Measurements from ENCODE around the gene PTPN13.
A peak's percentile ranks its signal among the peaks of the same experiment; 100 is the strongest.
"Not testable (repeated sequence)": the region's sequence is repeated elsewhere in the genome, so short reads cannot be mapped to it uniquely, and the experiment has no call there.

PTPN13 gene

DNA sequence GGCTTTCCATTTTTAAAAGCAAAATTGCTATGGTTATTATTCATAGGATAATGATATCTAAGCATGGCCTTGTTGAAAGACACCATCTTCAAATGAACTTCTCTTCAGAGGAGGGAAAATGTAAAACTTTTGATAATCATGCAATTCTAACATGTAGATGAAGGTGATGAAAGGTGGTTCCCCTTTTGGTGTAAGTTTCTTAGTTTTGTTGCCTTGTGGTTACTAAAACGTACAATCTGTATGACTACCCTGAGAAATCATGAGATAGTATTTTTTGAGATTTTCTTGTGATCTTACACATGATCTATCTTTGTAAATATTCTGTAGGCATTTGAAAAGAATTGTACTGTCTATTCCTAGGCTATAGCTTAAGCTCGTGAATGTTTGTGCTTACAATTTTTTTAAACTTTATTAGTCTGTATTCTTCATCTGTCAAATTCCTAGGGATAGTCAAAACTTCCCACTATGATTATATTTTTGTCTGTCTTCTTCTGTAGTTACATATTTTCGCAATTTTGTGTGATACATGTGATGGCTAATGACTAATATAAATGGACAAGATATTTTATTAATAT, 47.5 kb downstream of the PTPN13 start:
- no peak for DNase-seq (ENCODE audit: low spot score)

DNA sequence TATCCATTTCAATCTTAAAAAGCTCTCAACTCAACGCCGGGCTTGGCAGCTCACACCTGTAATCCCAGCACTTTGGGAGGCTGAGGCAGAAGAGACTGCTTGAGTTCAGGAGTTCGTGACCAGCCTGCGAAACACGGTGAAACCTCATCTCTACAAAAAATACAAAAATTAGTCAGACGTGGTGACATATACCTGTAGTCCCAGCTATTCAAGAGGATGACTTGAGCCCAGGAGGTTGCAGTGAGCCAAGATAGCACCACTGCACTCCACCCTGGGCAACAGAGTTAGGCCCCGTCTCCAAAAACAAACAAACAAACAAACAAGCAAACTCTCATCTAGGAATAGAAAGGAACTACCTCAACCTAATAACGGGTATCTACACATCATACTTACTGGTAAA, 50.8 kb downstream of the PTPN13 start:
- DNase-seq (ENCODE audit: low spot score): no peak

DNA sequence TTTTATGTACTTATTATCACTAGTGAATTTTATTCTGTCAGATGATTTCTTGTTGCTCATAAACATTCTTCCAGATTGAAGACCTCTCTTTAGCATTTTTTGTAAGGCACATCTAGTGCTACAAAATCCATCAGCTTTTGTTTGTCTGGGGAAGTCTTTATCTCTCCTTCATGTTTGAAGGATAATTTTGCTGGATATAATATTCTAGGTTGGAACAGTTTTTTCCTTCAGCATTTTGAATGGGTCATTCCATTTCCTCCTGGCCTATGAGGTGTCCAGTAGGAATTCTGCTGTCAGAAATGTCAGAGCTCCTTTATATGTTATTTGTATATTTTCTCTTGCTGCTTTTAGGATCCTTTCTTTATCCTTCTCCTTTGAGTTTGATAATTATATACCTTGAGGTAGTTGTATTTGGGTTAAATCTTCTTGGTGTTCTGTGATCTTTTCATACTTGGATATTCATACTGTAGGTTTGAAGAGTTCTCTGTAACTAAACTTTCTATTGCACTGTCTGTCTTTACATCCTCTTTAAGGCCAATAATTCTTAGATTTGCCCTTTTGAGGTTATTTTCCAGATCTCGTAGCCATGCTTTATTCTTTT, 58.3 kb downstream of the PTPN13 start:
- no peak for DNase-seq (ENCODE audit: low spot score)

DNA sequence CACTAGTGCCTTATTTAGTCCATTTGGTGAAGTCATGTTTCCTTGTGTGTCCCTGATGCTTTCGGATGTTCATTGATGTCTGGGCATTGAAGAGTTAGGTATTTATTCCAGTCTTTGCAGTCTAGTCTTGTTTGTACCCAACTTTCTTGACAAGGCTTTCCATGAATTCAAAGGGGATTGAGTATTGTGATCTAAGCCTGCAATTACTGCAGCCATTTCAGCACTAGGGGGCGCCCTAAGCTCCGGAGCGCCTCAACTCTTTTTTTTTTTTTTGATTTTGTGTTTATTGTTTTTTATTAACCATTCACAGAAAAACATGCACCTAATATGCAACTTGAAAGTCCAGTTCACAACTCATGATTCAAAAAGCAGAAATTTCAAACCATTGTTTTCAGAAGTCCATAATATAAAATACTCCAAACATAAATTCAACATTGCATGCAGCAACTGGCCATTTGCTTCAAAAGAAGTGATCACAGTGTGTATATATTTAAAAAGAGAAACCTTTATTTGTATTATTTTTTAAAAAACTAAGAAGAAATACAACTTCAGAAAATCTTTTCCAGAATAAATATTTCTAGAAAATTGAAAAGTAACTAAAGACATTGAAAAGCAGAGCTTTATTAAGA, 59.2 kb downstream of the PTPN13 start:
- DNase-seq (ENCODE audit: low spot score): no peak

DNA sequence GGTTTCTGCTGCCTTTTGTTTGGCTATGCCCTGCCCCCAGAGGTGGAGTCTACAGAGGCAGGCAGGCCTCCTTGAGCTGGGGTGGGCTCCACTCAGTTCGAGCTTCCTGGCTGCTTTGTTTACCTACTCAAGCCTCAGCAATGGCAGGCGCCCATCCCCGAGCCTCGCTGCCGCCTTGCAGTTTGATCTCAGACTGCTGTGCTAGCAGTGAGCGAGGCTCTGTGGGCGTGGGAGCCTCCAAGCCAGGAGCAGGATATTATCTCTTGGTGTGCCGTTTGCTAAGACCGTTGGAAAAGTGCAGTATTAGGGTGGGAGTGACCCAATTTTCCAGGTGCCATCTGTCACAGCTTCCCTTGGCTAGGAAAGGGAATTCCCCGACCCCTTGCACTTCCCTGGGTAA, 62.7 kb downstream of the PTPN13 start:
- not testable (repeated sequence) for DNase-seq (ENCODE audit: low spot score)

DNA sequence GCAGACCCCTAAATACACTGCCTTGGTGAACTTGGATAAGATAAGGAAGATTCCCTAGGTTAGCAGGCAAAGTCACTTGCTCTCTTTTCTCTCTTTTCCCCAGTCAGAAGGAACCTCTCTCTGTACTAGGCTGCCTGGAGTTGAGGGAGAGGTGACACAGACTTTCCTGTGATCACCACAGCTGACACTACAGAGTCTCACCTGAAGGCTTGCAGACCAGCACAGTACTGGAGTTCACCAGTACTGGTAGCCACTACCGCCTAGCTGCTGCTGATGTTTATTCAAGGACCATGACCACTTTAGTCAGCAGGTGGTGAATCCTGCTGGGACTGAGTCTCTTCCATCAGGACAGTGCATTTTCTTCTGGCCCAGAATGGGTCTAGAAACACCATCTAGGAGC, 63.3 kb downstream of the PTPN13 start:
- DNase-seq (ENCODE audit: low spot score): no peak

DNA sequence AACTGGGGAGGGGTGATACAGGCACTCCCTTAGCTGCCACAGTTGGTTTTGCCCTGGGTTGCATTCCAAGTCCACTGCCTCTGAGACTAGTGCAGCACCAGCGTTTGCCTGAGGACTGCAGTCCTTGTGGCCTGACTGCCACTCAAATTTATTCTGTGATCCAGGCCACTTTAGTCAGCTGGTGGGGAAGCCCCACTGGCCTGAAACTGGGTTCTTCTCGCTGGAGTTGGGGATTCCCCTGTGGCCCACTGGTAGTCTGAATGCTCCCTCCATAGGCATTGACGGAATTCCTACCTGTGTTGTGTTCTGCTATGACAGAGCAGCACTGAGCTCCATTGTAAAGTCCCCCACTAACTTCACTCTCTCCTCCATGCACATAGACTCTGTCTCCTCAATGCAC, 63.8 kb downstream of the PTPN13 start:
- DNase-seq (ENCODE audit: low spot score): peak; percentile 11

DNA sequence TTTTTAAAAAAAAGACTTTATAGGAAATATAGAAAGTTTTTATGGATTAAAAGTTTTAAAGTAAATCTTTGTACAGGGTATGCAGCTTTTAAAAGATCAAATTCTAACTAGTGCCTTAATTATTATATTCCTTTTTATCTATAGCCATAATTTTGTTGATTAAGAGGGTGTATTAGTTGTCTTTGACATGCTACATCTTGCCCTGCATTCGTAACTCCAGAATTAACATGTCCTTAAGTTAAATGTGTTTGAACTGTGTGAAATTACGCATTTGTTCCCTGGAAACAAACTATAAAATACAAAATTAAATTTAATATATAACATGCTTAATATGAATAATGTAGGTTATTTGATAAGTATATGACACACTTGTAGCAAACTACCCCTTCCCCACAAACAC, 66.3 kb downstream of the PTPN13 start:
- DNase-seq (ENCODE audit: low spot score): no peak

DNA sequence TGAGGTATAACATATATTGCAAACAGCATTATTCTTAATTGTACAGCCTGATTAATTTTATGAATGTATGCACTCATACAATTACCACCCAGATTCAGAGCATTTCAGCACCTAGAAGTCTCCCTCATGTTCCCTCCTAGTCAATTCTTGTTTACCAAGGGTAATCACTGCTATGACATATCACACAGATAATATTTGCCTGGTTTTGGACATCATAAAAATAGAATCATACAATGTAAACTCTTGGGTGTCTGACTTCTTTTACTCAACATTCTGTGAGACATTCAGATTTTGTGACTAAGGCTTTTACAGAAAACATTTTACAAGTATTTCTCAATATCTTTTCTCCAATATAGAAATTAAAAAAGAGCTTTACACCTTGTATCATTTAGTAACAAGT, 66.9 kb downstream of the PTPN13 start:
- no peak for DNase-seq (ENCODE audit: low spot score)

DNA sequence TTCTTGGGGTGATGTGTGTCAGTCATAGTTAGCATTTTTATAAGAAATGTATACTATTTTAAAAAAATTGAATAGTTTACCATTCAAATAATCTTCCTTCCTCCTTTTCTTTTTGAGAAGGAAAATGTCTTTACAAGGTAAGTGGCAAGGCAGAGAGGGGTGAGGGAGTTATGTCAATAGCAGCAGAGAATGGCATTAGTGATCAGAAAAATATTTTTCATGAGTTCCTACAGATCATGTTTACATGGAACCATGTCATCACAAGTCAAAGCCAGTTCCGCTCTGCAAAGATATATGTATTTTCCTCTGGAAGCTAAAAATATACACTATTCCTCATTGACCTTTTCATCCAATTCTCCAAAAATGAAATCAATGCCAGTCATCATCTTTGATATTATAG, 67.3 kb downstream of the PTPN13 start:
- no peak for DNase-seq (ENCODE audit: low spot score)

DNA sequence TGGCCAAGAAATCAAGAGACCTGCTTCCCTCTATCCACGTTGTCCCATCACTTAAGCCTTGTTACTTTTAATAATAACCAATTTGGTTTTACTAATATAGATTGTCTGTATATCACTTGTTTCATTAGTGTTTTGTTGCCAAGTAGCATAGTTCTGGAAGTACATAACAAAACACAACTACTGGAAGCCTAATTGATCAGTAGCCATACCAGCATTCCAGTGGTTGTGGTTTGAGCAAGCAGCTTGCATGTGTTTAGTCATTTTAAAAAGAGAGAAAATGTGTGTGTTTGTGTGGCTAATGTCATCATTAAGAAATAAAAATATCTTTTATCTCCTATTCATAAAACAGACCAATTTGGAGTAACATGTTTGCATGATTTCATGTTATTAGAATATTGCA, 70.8 kb downstream of the PTPN13 start:
- DNase-seq (ENCODE audit: low spot score): peak; percentile 83

DNA sequence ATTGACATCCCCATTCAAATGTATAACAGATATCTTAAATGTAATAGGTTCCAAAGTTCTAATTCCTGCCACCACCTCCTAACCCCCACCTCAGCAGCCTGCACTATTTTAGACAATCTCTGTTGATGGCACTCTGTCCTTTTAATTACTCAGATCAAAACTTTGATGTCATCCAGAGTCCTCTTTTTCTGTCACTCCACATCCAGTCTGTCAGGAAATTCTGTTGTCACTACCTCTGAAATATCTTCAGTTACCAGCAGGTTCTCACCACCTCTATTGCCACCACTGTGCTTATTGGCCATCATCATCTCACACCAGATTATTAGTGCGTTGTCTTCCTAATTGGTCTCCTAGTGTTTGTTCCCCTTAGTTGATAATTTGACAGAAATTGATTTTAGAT, 76.2 kb downstream of the PTPN13 start:
- no peak for DNase-seq (ENCODE audit: low spot score)

DNA sequence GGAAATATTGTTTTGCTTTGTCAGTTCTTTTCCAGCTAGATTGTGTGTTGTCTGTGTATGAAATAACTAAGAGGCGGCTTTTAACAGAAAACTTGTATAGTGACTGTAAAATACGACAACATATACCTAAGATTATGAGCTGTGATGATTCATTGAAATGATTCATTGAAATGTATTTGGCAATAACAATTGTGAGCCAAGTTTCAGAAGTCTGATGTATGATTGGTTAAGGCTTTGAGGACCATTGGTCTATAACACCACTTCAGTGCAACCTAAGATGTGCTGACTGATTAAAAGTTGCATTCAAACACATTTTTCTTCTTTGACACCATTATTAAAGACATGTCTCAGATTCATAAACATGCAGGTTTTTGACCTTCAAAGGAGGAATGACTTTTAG, 76.6 kb downstream of the PTPN13 start:
- peak; percentile 63 for DNase-seq (ENCODE audit: low spot score)

DNA sequence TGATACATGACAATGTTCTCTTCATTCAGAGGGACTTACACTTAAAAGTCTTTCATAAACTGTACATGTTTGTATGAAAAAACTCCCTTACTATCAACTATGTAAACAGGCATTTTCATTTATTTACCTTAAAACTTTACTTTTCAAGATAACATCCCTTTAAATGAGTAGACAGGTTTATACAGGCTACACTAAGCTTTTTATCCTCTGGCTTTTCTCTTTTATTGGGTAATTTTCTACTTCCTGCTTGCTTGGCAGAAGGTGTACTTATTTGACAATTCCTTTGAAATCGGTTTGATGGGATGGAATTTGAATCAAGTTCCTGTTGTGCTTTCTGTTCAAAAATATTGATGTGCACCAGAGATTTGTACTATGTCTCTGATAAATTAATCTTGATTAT, 81.4 kb downstream of the PTPN13 start:
- DNase-seq (ENCODE audit: low spot score): no peak

DNA sequence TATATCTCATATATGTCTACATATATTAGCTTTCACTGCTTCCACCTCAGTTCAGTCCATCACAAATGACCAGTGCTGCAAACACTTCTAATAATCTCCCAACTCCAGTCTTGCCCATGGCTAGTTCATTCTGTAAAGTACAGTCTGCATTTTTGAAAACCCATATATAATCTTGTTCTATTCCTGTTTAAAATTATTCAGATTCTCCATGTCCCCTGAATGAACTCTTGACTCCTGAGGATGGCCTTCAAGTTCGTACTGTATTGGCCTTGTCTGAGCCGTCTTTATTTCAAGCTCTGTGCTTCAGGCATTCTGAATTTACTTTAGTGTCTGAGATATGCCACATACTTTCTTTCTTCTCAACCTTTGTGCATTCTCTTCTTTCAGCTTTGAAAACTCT, 84.7 kb downstream of the PTPN13 start:
- no peak for DNase-seq (ENCODE audit: low spot score)

DNA sequence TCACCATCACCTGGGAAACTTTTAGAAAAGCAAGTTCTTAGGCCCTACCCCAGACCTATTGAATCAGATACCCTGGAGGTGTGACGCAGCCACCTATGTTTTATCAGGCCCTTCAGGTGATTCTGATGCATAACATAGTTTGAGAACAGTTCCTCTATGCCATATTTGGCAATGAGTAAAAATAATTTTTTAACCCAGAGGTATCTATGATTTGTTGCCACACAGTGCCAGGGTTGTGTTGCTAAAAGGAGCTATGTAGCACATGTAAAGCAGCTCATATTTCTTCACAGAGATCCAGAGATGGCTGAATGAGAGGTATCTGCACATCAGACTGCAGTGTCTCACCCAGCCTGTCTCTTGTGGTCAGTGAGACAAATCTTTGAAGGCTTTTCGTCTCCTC, 85.3 kb downstream of the PTPN13 start:
- DNase-seq (ENCODE audit: low spot score): no peak

DNA sequence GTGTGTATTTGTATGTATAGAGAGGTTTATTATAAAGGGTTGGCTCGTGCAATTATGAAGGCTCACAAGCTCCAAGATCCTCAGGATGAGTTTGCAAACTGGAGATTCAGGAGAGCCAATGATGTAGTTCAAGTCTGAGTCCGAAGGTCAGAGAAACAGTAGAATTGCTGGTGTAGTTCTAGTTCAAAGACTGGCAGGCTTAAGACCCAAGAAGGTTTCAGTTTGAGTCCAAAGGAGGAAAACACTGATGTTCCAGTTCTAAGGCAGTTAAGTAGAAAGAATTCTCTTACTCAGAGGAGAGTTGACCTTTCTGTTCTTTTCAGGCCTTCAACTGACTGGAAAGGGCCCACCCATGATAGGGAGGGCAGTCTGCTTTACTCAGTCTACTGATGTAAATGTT, 89.1 kb downstream of the PTPN13 start:
- no peak for DNase-seq (ENCODE audit: low spot score)

DNA sequence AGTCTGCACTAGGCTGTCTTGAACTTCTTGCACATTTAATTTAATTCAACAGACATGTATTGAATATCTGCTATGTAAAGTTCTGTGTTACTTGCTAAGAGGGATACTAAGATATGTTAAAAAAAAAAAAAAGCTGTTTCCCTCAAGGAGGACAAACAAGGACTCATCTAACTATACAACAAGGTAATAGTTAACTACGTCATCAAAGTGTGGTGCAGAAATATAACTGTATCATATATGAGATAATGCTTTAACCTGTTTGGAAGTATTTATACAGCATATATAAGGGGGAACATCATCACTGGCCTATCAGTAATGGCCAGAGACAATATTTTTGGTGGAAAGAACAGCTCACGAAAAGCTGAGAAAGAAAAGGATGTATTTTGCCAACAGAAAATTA, 89.9 kb downstream of the PTPN13 start:
- DNase-seq (ENCODE audit: low spot score): no peak

DNA sequence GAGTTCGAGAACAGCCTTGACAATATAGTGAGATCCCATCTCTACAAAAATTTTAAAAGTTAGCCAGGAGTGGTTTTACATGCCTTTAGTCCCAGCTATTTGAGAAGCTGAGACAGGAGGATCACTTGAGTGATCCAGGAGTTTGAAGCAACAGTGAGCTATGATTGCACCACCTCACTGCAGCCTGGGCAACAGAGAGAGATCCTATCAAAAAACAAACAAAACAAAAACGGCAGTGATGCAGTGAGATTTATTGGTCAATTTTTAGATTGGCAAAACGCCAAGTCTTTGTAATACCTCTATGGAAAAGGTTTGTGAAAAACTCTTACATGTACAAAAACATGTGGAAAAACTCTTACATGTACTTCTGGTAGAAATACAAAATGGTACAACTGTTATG, 91.3 kb downstream of the PTPN13 start:
- peak; percentile 13 for DNase-seq (ENCODE audit: low spot score)

DNA sequence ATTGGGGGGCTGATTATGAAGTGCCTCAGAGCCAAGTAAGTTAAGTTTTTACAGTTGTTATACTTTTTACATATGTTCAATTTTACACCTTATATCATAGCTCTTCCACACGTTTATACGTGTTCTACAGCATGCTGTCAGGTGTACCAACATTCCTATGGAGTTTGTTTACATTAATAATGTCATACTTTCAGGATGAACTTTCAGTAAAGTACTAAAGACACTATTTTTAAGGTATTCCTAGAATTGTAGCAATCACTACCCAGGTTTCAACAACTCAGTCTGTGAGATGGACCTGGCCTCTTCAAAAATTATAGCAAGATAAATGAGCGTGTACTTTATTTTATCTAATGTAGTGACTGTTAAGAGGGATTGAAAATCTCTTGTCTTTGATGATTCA, 92.6 kb downstream of the PTPN13 start:
- DNase-seq (ENCODE audit: low spot score): no peak

DNA sequence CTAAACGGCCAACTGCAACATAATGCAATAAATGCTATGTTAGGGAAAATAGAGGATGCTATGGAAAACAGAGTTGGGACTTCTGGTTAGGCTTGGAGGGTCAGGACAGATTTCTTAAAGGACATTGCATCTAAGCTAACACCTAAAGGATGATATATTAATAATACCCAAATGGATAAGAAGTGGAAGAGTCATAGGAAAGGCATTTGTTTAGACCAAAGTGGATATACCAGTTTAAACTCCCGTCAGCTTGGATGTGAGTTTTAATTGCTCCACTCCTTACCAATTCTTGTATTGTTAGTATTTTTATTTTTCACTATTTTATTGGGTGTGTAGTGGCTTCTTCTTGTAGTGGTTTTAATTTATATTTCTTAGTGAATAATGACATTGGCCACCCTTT, 93.9 kb downstream of the PTPN13 start:
- peak; percentile 69 for DNase-seq (ENCODE audit: low spot score)

DNA sequence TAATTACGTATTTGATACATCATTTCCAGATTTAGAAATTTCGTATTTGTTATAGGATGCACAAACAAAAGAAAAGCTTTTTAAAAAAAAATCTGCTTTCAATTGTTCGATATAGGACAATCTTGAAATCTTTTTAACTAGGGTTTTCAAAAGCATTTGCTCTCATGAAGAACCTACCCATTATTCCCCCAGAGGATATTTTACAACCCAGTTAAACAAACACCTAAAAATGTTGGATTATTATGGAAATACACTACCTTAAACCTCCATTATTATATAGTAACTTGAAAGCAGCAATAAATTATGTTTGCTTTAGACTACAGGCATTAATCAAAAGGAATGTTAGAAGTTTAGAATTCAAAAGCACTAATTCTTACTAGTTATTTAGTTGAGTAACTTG, 110.5 kb downstream of the PTPN13 start:
- no peak for DNase-seq (ENCODE audit: low spot score)

DNA sequence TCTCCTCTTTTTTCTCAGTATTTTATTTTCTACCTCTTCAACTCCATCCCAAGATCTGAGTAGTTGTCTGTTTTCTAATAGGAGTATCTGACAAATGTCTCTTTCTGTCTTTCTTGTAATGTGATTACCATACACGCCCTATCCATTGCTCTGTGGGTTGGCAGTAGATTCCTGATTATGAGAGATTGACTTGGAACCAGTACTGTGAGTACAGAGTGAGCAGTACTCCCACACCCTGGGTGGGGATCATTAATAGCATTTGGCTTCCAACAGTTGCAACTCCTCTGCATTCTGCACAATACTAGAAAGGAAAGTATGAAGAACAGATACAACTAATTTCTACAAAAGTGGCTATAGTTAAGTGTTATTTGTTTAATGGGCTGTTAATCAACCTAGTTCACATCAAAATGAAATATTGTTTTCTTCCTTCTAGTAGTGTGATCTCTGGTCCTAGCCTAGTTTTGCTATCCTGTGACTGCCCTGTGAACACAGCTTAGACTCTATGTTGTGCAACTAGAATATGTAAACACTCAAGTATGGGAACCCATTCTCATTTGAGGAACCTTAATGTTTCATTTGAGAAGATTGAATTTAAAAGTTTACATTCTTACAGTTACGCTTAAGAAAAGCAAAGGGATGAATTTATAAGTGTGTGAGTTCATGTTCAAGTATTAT, 112.9 kb downstream of the PTPN13 start:
- no peak for DNase-seq (ENCODE audit: low spot score)

DNA sequence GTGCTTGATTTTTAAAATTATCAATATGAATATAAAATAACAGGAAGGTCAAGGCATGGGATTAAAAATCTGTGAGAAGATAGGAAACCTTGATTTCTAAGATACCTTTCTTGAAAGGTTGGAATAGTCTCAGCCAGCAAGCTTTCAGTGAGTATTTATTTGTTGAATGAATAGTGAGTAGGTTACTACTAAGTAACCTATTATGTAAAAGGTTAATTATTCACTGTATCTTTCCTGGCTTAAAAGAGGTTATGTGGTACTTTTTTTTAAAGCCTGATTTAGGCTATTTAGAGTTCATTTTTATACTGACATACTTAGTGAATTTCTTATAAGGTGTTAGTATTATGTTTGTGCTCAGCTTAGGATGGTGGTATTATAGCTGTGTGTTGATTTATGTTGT, 123.5 kb downstream of the PTPN13 start:
- DNase-seq (ENCODE audit: low spot score): peak; percentile 70
